Sigmoid colon (tissue), 7 donors: Measurements from ENCODE around the gene SLC15A1. TPM values are rescaled to one million over a fixed set of nuclear protein-coding genes. Genes with fewer than 3 reads are reported as not detected.

Experiments used
- DNase-seq: peaks from one replicate; pipeline ENCODE4 v3.0.0-alpha.2; 2019
- H3K27ac ChIP-seq, 4 donors: fragments of 200-600 bp; sonication (generic); one replicate each; pipeline ENCODE4 v1.5.1; 2016 to 2019; ENCODE audit warnings: mild to moderate bottlenecking in 1 of 4
- H3K27me3 ChIP-seq, 3 donors: fragments of 200-600 bp; sonication (generic); one replicate each; pipeline ENCODE4 v1.5.1; 2019; ENCODE audit warnings: mild to moderate bottlenecking in 1 of 3
- H3K36me3 ChIP-seq, 4 donors: fragments of 200-600 bp; sonication (generic); one replicate each; pipeline ENCODE4 v1.5.1; 2016 to 2019
- H3K4me1 ChIP-seq, 4 donors: fragments of 200-600 bp; sonication (generic); one replicate each; pipeline ENCODE4 v1.5.1; 2017 to 2019
- H3K4me3 ChIP-seq, 4 donors: fragments of 200-600 bp; sonication (generic); one replicate each; pipeline ENCODE4 v1.5.1; 2017 to 2019; ENCODE audit warnings: mild to moderate bottlenecking in 2 of 4, moderate library complexity in 1 of 4
- H3K9me3 ChIP-seq, 4 donors: fragments of 200-600 bp in 3 of 4; sonication (generic) in 3 of 4; one replicate each; pipeline versions ENCODE4 v1.5.1 to v1.6.1; 2013 to 2019
- CTCF ChIP-seq, 4 experiments: fragments of 450-650 bp in 3 of 4; fragments of 200-600 bp in 1 of 4; IDR thresholded peaks; one replicate each; pipeline ENCODE4 v1.5.1; 2016 to 2019; ENCODE audit warnings: antibody characterized with exemption in 4 of 4, mild to moderate bottlenecking in 3 of 4, moderate library complexity in 2 of 4
- EP300 ChIP-seq, 4 donors: sonication (generic); formaldehyde crosslinking; IDR thresholded peaks; one replicate each; pipeline ENCODE4 v1.6.1; 2017; ENCODE audit warnings: antibody characterized with exemption in 4 of 4
- POLR2A ChIP-seq, 2 donors: fragments of 450-650 bp; IDR thresholded peaks; one replicate each; pipeline ENCODE4 v1.6.1; 2016; ENCODE audit warnings: antibody characterized with exemption in 2 of 2, mild to moderate bottlenecking in 2 of 2, moderate library complexity in 2 of 2
- POLR2AphosphoS5 ChIP-seq, 4 donors: sonication (generic); formaldehyde crosslinking; IDR thresholded peaks; one replicate each; pipeline ENCODE4 v1.6.1; 2017; ENCODE audit warnings: antibody characterized with exemption in 4 of 4
- WGBS, 2 donors: extraction: QIAGEN DNeasy Blood & Tissue Kit; methylation state at CpG; one replicate each; pipeline ENCODE4 v1.1.7; 2013; 5-methylcytosine and 5-hydroxymethylcytosine counted together
- intact Hi-C: fragments of 100-400 bp; cut with DNase I; formaldehyde crosslinking; loops from one replicate; pipeline ENCODE4 v1.15.1; 2023
- polyA plus RNA-seq, 3 donors: library from polyadenylated mRNA; stranded (reverse); fragments of 200-250 nt; gene quantifications; one replicate each; pipeline ENCODE4 v1.2.3, GENCODE V29; 2013
- total RNA-seq, 4 donors: library from RNA; depleted of rRNA; stranded (reverse); fragments of >200 nt; gene quantifications; one replicate each; pipeline ENCODE4 v1.1.0, GENCODE V29; 2016
- donor health status: healthy with polysubstance abuse.
- donor health status: Bipolar disorder and iron deficiency.
- donor health status: healthy.

Gene SLC15A1
- total and polyA plus RNA-seq, 7 donors: under 0.01 to 11.1 (median 2.1) TPM; not detected in 2

- no peak for TF ChIP-seq POLR2AphosphoS5 (IDR thresholded peaks at IDR 0.05)
- no peak for TF ChIP-seq CTCF (IDR thresholded peaks at IDR 0.05)
- TF ChIP-seq EP300 (IDR thresholded peaks at IDR 0.05): no peak
- no peak for TF ChIP-seq POLR2A (IDR thresholded peaks at IDR 0.05)
- Histone ChIP-seq H3K4me3 (no peak overlapping the region), H3K36me3 (peaks cover 4 to 44% (median 15%) of the 10 kb centered on the region in 4 donors), H3K4me1 (peaks cover 0 to 8% (median 0%) of the 10 kb centered on the region in 4 donors), H3K27ac (no peak overlapping the region), H3K9me3 (no peaks in the 10 kb centered on the region), H3K27me3 (no peaks in the 10 kb centered on the region)
- intact Hi-C loops: no loop called here
- no peak for DNase-seq
- WGBS, 2 donors: 83 to 89% methylated on average over 11 of the region's 11 CpGs
Measured at GRCh38 chr13:98792785-98793495, 40.5 kb upstream of the SLC15A1 start.

- DNase-seq: no peak
- Histone ChIP-seq H3K36me3 (peaks cover 4 to 38% (median 13%) of the 10 kb centered on the region in 4 donors), H3K4me3 (no peak overlapping the region), H3K27me3 (no peaks in the 10 kb centered on the region), H3K9me3 (no peaks in the 10 kb centered on the region), H3K4me1 (peaks cover 0 to 8% (median 0%) of the 10 kb centered on the region in 4 donors), H3K27ac (no peak overlapping the region)
- 19 to 54% methylated on average over 9 of the region's 9 CpGs for WGBS, 2 donors
- TF ChIP-seq EP300 (IDR thresholded peaks at IDR 0.05) (no peak), POLR2AphosphoS5 (IDR thresholded peaks at IDR 0.05) (no peak)
- intact Hi-C loops: no loop called here
Measured at GRCh38 chr13:98792321-98792720, 39.8 kb upstream of the SLC15A1 start.

- no peak for TF ChIP-seq CTCF (IDR thresholded peaks at IDR 0.05)
- no peak for TF ChIP-seq POLR2A (IDR thresholded peaks at IDR 0.05)
- no peak for TF ChIP-seq POLR2AphosphoS5 (IDR thresholded peaks at IDR 0.05)
- no peak for TF ChIP-seq EP300 (IDR thresholded peaks at IDR 0.05)
- Histone ChIP-seq H3K36me3 (peaks cover under 1 to 31% (median 13%) of the 10 kb centered on the region in 4 donors), H3K4me3 (no peak overlapping the region), H3K27ac (no peak overlapping the region), H3K27me3 (no peaks in the 10 kb centered on the region), H3K4me1 (peaks cover 0 to 8% (median 0%) of the 10 kb centered on the region in 4 donors), H3K9me3 (no peaks in the 10 kb centered on the region)
- no peak for DNase-seq
- intact Hi-C loops: no loop called here
- whole genome bisulfite sequencing, 2 donors: 88 to 91% methylated on average over 7 of the region's 7 CpGs
Measured at GRCh38 chr13:98791611-98792010, 39.1 kb upstream of the SLC15A1 start.

- Histone ChIP-seq H3K4me1 (peaks cover 0 to 8% (median 0%) of the 10 kb centered on the region in 4 donors), H3K9me3 (no peaks in the 10 kb centered on the region), H3K27ac (no peak overlapping the region), H3K4me3 (no peak overlapping the region), H3K36me3 (no peaks in the 10 kb centered on the region), H3K27me3 (no peaks in the 10 kb centered on the region)
- TF ChIP-seq POLR2AphosphoS5 (IDR thresholded peaks at IDR 0.05): no peak
- TF ChIP-seq CTCF (IDR thresholded peaks at IDR 0.05): no peak
- no peak for TF ChIP-seq POLR2A (IDR thresholded peaks at IDR 0.05)
- no peak for TF ChIP-seq EP300 (IDR thresholded peaks at IDR 0.05)
- intact Hi-C loops: no loop called here
- no peak for DNase-seq
- 65 to 85% methylated on average over 9 of the region's 9 CpGs for WGBS, 2 donors
Measured at GRCh38 chr13:98787996-98788395, 35.5 kb upstream of the SLC15A1 start.

DNA sequence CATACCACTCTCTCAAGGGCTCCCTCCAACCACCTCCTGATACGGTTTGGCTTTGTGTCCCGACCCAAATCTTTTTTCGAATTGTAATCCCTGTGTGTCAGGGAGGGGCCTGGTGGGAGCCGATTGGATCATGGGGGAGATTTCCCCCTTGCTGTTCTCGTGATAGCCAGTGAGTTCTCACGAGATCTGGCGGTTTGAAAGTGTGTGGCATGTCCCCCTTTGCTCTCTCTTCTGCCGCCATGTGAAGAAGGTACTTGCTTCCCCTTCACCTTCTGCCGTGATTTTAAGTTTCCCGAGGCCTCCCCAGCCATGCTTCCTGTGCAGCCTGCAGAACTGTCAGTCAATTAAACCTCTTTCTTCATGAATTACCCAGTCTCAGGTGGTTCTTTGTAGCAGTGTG, 34.7 kb upstream of the SLC15A1 start:
- no peak overlapping the region for H3K4me3 ChIP-seq

More for the DNA sequence above, 34.7 kb upstream of the SLC15A1 start:
- 80 to 86% methylated on average over 10 of the region's 10 CpGs for WGBS, 2 donors
- peaks cover 0 to 4% (median 0%) of the 10 kb centered on the region in 4 donors for H3K4me1 ChIP-seq
- no peak for TF ChIP-seq CTCF (IDR thresholded peaks at IDR 0.05)
- TF ChIP-seq EP300 (IDR thresholded peaks at IDR 0.05): no peak
- no peak for TF ChIP-seq POLR2A (IDR thresholded peaks at IDR 0.05)
- TF ChIP-seq POLR2AphosphoS5 (IDR thresholded peaks at IDR 0.05): no peak
- no peak overlapping the region for H3K27ac ChIP-seq
- H3K27me3 ChIP-seq: no peaks in the 10 kb centered on the region
- intact Hi-C loops: no loop called here
- DNase-seq: no peak
- H3K36me3 ChIP-seq: no peaks in the 10 kb centered on the region
- H3K9me3 ChIP-seq: no peaks in the 10 kb centered on the region
